ENCODE data around the gene CELA1.
A peak's percentile ranks its signal among the peaks of the same experiment; 100 is the strongest.

The CELA1 gene

GRCh38 chr12:51388846-51389245, 42.4 kb upstream of the CELA1 start:
- TF ChIP-seq POLR2AphosphoS5 (IDR thresholded peaks at IDR 0.05; ENCODE audit: low read depth, low read length) = no peak
- no peak for TF ChIP-seq REST (IDR thresholded peaks at IDR 0.05; ENCODE audit: insufficient read depth in 1 of 2, low read depth in 2 of 2, low read length in 2 of 2)
- no peak for TF ChIP-seq TAF1 (IDR thresholded peaks at IDR 0.05; ENCODE audit: borderline replicate concordance, insufficient read depth, low read length)
- TF ChIP-seq SIN3A (IDR thresholded peaks at IDR 0.05; ENCODE audit: borderline replicate concordance, insufficient read depth, low read length) = no peak
- TF ChIP-seq FOXP2 (optimal IDR thresholded peaks at IDR 0.05; ENCODE audit: borderline replicate concordance, extremely low read depth, extremely low read length, insufficient read depth) = no peak

- TF ChIP-seq POLR2AphosphoS5 (IDR thresholded peaks at IDR 0.05; ENCODE audit: low read depth, low read length) (no peak), TAF1 (IDR thresholded peaks at IDR 0.05; ENCODE audit: borderline replicate concordance, insufficient read depth, low read length) (no peak), REST (IDR thresholded peaks at IDR 0.05; ENCODE audit: insufficient read depth in 1 of 2, low read depth in 2 of 2, low read length in 2 of 2) (peak in 1 of 2 experiments; percentile 22; a peak in 1 of 4 replicates)
Observed at GRCh38 chr12:51388069-51388799, 41.8 kb upstream of the CELA1 start.

GRCh38 chr12:51386351-51386750, 39.9 kb upstream of the CELA1 start:
- TF ChIP-seq REST (IDR thresholded peaks at IDR 0.05; ENCODE audit: insufficient read depth in 1 of 2, low read depth in 2 of 2, low read length in 2 of 2) (no peak), POLR2AphosphoS5 (IDR thresholded peaks at IDR 0.05; ENCODE audit: low read depth, low read length) (no peak), SIN3A (IDR thresholded peaks at IDR 0.05; ENCODE audit: borderline replicate concordance, insufficient read depth, low read length) (no peak), FOXP2 (optimal IDR thresholded peaks at IDR 0.05; ENCODE audit: borderline replicate concordance, extremely low read depth, extremely low read length, insufficient read depth) (no peak)

GRCh38 chr12:51383269-51383905, 36.9 kb upstream of the CELA1 start:
- TF ChIP-seq POLR2AphosphoS5 (IDR thresholded peaks at IDR 0.05; ENCODE audit: low read depth, low read length) (no peak), REST (IDR thresholded peaks at IDR 0.05; ENCODE audit: insufficient read depth in 1 of 2, low read depth in 2 of 2, low read length in 2 of 2) (no peak), TAF1 (IDR thresholded peaks at IDR 0.05; ENCODE audit: borderline replicate concordance, insufficient read depth, low read length) (no peak), SIN3A (IDR thresholded peaks at IDR 0.05; ENCODE audit: borderline replicate concordance, insufficient read depth, low read length) (no peak), FOXP2 (optimal IDR thresholded peaks at IDR 0.05; ENCODE audit: borderline replicate concordance, extremely low read depth, extremely low read length, insufficient read depth) (no peak)
